GM23338 (cell line): Measurements from ENCODE around the gene BID. TPM values are rescaled to one million over a fixed set of nuclear protein-coding genes. Genes with fewer than 3 reads are reported as not detected.

Experiments used
- ATAC-seq: fragments of 200-7000 bp; cut with Tn5 transposase; 3 replicates; pipeline ENCODE4 v1.9.1; 2020
- DNase-seq: peaks from one replicate; pipeline ENCODE4 v3.0.0-alpha.2; 2015; ENCODE audit warnings: low spot score
- H2AFZ ChIP-seq: fragments of 200-600 bp; sonication (generic); 2 replicates; pipeline ENCODE4 v1.8.0; 2016; ENCODE audit warnings: antibody characterized with exemption, mild to moderate bottlenecking, moderate library complexity
- H3F3A ChIP-seq: fragments of 200-600 bp; sonication (generic); replicated peaks from 2 replicates; pipeline ENCODE4 v1.8.0; 2017; ENCODE audit warnings: antibody characterized with exemption, mixed run types, low read depth
- H3K27ac ChIP-seq: fragments of 200-600 bp; sonication (generic); 2 replicates; pipeline ENCODE4 v1.6.1; 2016; ENCODE audit warnings: low read depth
- H3K27me3 ChIP-seq: fragments of 200-600 bp; sonication (generic); 2 replicates; pipeline ENCODE4 v1.8.0; 2016; ENCODE audit warnings: mild to moderate bottlenecking, mixed run types, moderate library complexity; ENCODE audit not compliant: insufficient read depth
- H3K36me3 ChIP-seq: fragments of 200-600 bp; sonication (generic); 2 replicates; pipeline ENCODE4 v1.8.0; 2016; ENCODE audit warnings: mild to moderate bottlenecking; ENCODE audit not compliant: insufficient read depth
- H3K4me1 ChIP-seq: fragments of 200-600 bp; sonication (generic); 2 replicates; pipeline ENCODE4 v1.8.0; 2016; ENCODE audit warnings: mild to moderate bottlenecking, moderate library complexity; ENCODE audit not compliant: insufficient read depth
- H3K4me2 ChIP-seq: fragments of 200-600 bp; sonication (generic); 2 replicates; pipeline ENCODE4 v1.7.1; 2017; ENCODE audit warnings: mixed run types
- H3K4me3 ChIP-seq: fragments of 200-600 bp; sonication (generic); 2 replicates; pipeline ENCODE4 v1.6.1; 2016; ENCODE audit warnings: mixed run types
- H3K79me2 ChIP-seq: fragments of 200-600 bp; sonication (generic); replicated peaks from 2 replicates; pipeline ENCODE4 v1.8.0; 2017; ENCODE audit warnings: mild to moderate bottlenecking; ENCODE audit not compliant: insufficient read depth
- H3K9me2 ChIP-seq: fragments of 200-600 bp; sonication (generic); 2 replicates; pipeline ENCODE4 v1.8.0; 2017; ENCODE audit not compliant: insufficient read depth
- H4K20me1 ChIP-seq: fragments of 200-600 bp; sonication (generic); replicated peaks from 2 replicates; pipeline ENCODE4 v1.8.0; 2017; ENCODE audit warnings: mild to moderate bottlenecking; ENCODE audit not compliant: insufficient read depth
- H3K27ac Mint-ChIP-seq: 2 replicates; pipeline ENCODE4 v1.8.0; 2020; ENCODE audit warnings: inconsistent platforms, mild to moderate bottlenecking, moderate library complexity, mixed read lengths
- H3K27me3 Mint-ChIP-seq: 3 replicates; pipeline ENCODE4 v1.8.0; 2022; ENCODE audit warnings: low read depth, mild to moderate bottlenecking, moderate library complexity, mixed read lengths, inconsistent platforms; ENCODE audit not compliant: insufficient read depth, poor library complexity
- H3K36me3 Mint-ChIP-seq: 3 replicates; pipeline ENCODE4 v1.8.0; 2021; ENCODE audit warnings: low read depth, mild to moderate bottlenecking, inconsistent platforms, moderate library complexity, mixed read lengths
- H3K4me1 Mint-ChIP-seq: 3 replicates; pipeline ENCODE4 v1.8.0; 2020; ENCODE audit warnings: mild to moderate bottlenecking, inconsistent platforms, mixed read lengths
- H3K4me3 Mint-ChIP-seq: 3 replicates; pipeline ENCODE4 v1.8.0; 2021; ENCODE audit warnings: moderate library complexity, mild to moderate bottlenecking, inconsistent platforms, mixed read lengths
- H3K9me3 Mint-ChIP-seq: 3 replicates; pipeline ENCODE4 v1.8.0; 2020; ENCODE audit warnings: moderate library complexity, mild to moderate bottlenecking, inconsistent platforms, mixed read lengths
- CREB1 ChIP-seq: fragments of 250-450 bp; sonication (Bioruptor Pico); IDR thresholded peaks from 2 replicates; pipeline ENCODE4 v1.5.0; 2020; ENCODE audit warnings: low read depth, mild to moderate bottlenecking, moderate library complexity
- ETS1 ChIP-seq: IDR thresholded peaks from 2 replicates; pipeline ENCODE4 v1.6.1; 2016; ENCODE audit warnings: antibody characterized with exemption
- EZH2 ChIP-seq: fragments of 200-600 bp; sonication (generic); IDR thresholded peaks from one replicate; pipeline ENCODE4 v1.8.0; 2017; ENCODE audit warnings: antibody characterized with exemption, mild to moderate bottlenecking, low read depth; ENCODE audit not compliant: unreplicated experiment
- EZH2phosphoT487 ChIP-seq: fragments of 200-600 bp; sonication (generic); IDR thresholded peaks from one replicate; pipeline ENCODE4 v1.8.1; 2018; ENCODE audit warnings: antibody characterized with exemption; ENCODE audit not compliant: unreplicated experiment
- JUNB ChIP-seq: IDR thresholded peaks from one replicate; pipeline ENCODE4 v1.6.1; 2016; ENCODE audit warnings: antibody characterized with exemption; ENCODE audit not compliant: unreplicated experiment
- NANOG ChIP-seq: IDR thresholded peaks from 2 replicates; pipeline ENCODE4 v1.6.1; 2016; ENCODE audit warnings: antibody characterized with exemption, borderline replicate concordance
- POLR2AphosphoS5 ChIP-seq: IDR thresholded peaks from 2 replicates; pipeline ENCODE4 v1.6.1; 2016; ENCODE audit warnings: antibody characterized with exemption, low read depth
- REST ChIP-seq: IDR thresholded peaks from one replicate; pipeline ENCODE4 v1.6.1; 2018; ENCODE audit warnings: antibody characterized with exemption; ENCODE audit not compliant: unreplicated experiment
- STAT1 ChIP-seq: IDR thresholded peaks from one replicate; pipeline ENCODE4 v1.6.1; 2016; ENCODE audit warnings: antibody characterized with exemption; ENCODE audit not compliant: unreplicated experiment
- ZNF114 ChIP-seq: fragments of 250-450 bp; sonication (Bioruptor Pico); IDR thresholded peaks from 2 replicates; pipeline ENCODE4 v1.5.0; 2020; ENCODE audit warnings: mild to moderate bottlenecking, moderate library complexity
- ZNF331 ChIP-seq: fragments of 250-450 bp; sonication (Bioruptor Pico); IDR thresholded peaks from 2 replicates; pipeline ENCODE4 v1.5.0; 2020; ENCODE audit warnings: low read depth, mild to moderate bottlenecking, moderate library complexity
- polyA plus RNA-seq: library from polyadenylated mRNA; unstranded; fragments of >200 nt; fragmentation: Nextera tagmentation; extraction: Ambion mirVana; gene quantifications from 2 replicates; pipeline ENCODE4 v1.2.1, GENCODE V29; 2016
- total RNA-seq: library from RNA; depleted of rRNA; stranded (reverse); fragments of >200 nt; shearing (Covaris generic); gene quantifications from 2 replicates; pipeline ENCODE4 v1.2.3, GENCODE V29; 2014

BID gene
- total and polyA plus RNA-seq, 2 experiments from 2014 or later: 65.1 to 125 TPM

GRCh38 chr22:17729561-17729960 lies 44.7 kb downstream of the BID start (continued):
- TF ChIP-seq EZH2phosphoT487: no peak
- no peak for TF ChIP-seq ETS1
- no peak for TF ChIP-seq REST
- TF ChIP-seq CREB1: no peak

- H3K4me2 ChIP-seq: no peak overlapping the region
- H3K9me3 Mint-ChIP-seq: no peaks in the 10 kb centered on the region
- H3K27me3 Mint-ChIP-seq: no peaks in the 10 kb centered on the region
- H3F3A ChIP-seq: 0 out of 2 replicates have a peak, but pooled peaks cover 3% of the 10 kb centered on the region
- H3K4me1 Mint-ChIP-seq: no peaks in the 10 kb centered on the region
- H4K20me1 ChIP-seq: peaks cover 4% of the 10 kb centered on the region; the same call in 1 of the 2 replicates
- H3K4me3 ChIP-seq: no peak overlapping the region
- no peaks in the 10 kb centered on the region for H3K79me2 ChIP-seq
- TF ChIP-seq POLR2AphosphoS5: no peak
- TF ChIP-seq NANOG: no peak
- no peak for ATAC-seq
- H3K27ac ChIP-seq: no peak overlapping the region
- no peaks in the 10 kb centered on the region for H3K9me2 ChIP-seq
- H2AFZ ChIP-seq: no peak overlapping the region
- H3K27me3 ChIP-seq: no peaks in the 10 kb centered on the region
- no peak overlapping the region for H3K4me3 Mint-ChIP-seq
- H3K36me3 ChIP-seq: no peaks in the 10 kb centered on the region
- DNase-seq: no peak
- no peak overlapping the region for H3K27ac Mint-ChIP-seq
- no peaks in the 10 kb centered on the region for H3K4me1 ChIP-seq
- H3K36me3 Mint-ChIP-seq: peaks cover 11% of the 10 kb centered on the region; the same call in 2 of the 3 replicates
Measured at GRCh38 chr22:17728786-17729185, 45.5 kb downstream of the BID start.

- no peak overlapping the region for H3K27ac ChIP-seq
- no peaks in the 10 kb centered on the region for H3K79me2 ChIP-seq
- H3K4me1 ChIP-seq: no peaks in the 10 kb centered on the region
- no peak overlapping the region for H3K4me3 ChIP-seq
- no peak overlapping the region for H3K4me2 ChIP-seq
- no peaks in the 10 kb centered on the region for H3K27me3 ChIP-seq
- no peak overlapping the region for H3K4me3 Mint-ChIP-seq
- H3F3A ChIP-seq: 0 out of 2 replicates have a peak, but pooled peaks cover 3% of the 10 kb centered on the region
- DNase-seq (no peak), ATAC-seq (no peak)
- peak overlapping the region; percentile 40; the same call in 1 of the 2 replicates for H3K27ac Mint-ChIP-seq
- no peak overlapping the region for H2AFZ ChIP-seq
- TF ChIP-seq POLR2AphosphoS5: no peak
- TF ChIP-seq ETS1: no peak
- no peak for TF ChIP-seq NANOG
- no peak for TF ChIP-seq STAT1
- TF ChIP-seq JUNB: no peak
- no peak for TF ChIP-seq REST
- no peak for TF ChIP-seq ZNF114
- no peak for TF ChIP-seq EZH2
- TF ChIP-seq EZH2phosphoT487: no peak
- no peak for TF ChIP-seq ZNF331 (CRISPR knock-in tag)
- no peak for TF ChIP-seq CREB1
- H3K36me3 Mint-ChIP-seq: peaks cover 8% of the 10 kb centered on the region; the same call in 2 of the 3 replicates
- no peaks in the 10 kb centered on the region for H3K9me3 Mint-ChIP-seq
- no peaks in the 10 kb centered on the region for H3K4me1 Mint-ChIP-seq
- H3K27me3 Mint-ChIP-seq: peaks cover 2% of the 10 kb centered on the region
- peaks cover 4% of the 10 kb centered on the region; the same call in 1 of the 2 replicates for H4K20me1 ChIP-seq
- H3K9me2 ChIP-seq: no peaks in the 10 kb centered on the region
- H3K36me3 ChIP-seq: no peaks in the 10 kb centered on the region
Measured at GRCh38 chr22:17726928-17727897, 47.1 kb downstream of the BID start.
